ENCODE results near the gene ARL9.

Gene ARL9

DNA sequence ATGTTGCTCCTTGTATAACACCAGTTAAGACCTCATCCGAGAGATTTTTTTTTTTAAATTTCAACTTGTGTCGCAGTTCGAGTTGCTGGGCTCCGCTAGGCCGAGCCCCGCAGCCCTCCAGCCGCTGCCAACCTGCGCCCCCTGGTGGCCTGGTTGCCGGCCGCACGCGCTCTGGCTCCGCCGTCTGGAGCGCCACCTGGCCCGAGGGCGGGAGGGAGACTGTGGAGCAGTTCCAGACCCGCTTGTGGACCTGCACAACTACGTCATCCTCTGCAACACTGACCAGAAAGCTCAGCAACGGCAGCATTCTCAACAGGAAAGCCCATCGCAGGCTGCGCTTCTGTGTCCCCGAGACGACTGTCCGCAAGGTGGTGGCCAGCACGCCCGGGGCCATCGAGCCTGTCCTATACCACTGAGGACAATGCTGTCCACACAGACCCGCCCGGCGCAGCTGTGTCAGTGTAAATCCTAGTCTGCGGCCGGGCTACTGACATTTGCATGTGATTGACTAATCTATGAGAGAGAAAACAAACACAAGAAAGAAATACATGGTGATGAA, 39.1 kb downstream of the ARL9 start:
- TF ChIP-seq CTCF (conservative IDR thresholded peaks at IDR 0.05; ENCODE audit: low read depth), result peak; percentile 99
- ChIA-PET POLR2A (ENCODE audit: low non-redundant PET) (no interaction called here), CTCF (interaction anchor here (0.5 to 2.1 kb wide), 13 partner anchors 9 to 469 kb away, joined by 3 to 7 read pairs (median 4); a partner anchor contains a TSS)
- H3K27ac ChIP-seq, result peak overlapping the region; percentile 52
- peak; percentile 78 for DNase-seq (ENCODE audit: low spot score)

GRCh38 chr4:56550642-56551041, 45.1 kb downstream of the ARL9 start:
- no peak overlapping the region for H3K27ac ChIP-seq
- ChIA-PET CTCF (interaction anchor here (0.6 kb wide), 1 partner anchor 445 kb away, joined by 3 read pairs; no protein-coding TSS in a partner anchor), POLR2A (ENCODE audit: low non-redundant PET) (interaction anchor here (0.5 kb wide), 1 partner anchor 13 kb away, joined by 3 read pairs; no protein-coding TSS in a partner anchor)
- no peak for TF ChIP-seq CTCF (conservative IDR thresholded peaks at IDR 0.05; ENCODE audit: low read depth)
- DNase-seq (ENCODE audit: low spot score), result no peak

GRCh38 chr4:56551516-56551915, 45.9 kb downstream of the ARL9 start:
- no peak for DNase-seq (ENCODE audit: low spot score)
- no peak for TF ChIP-seq CTCF (conservative IDR thresholded peaks at IDR 0.05; ENCODE audit: low read depth)
- H3K27ac ChIP-seq, result no peak overlapping the region
- CTCF ChIA-PET, result interaction anchor here (0.6 kb wide), 1 partner anchor 326 kb away, joined by 5 read pairs; no protein-coding TSS in a partner anchor
- POLR2A ChIA-PET (ENCODE audit: low non-redundant PET), result no interaction called here

- ChIA-PET POLR2A (ENCODE audit: low non-redundant PET) (no interaction called here), CTCF (interaction anchor here (0.6 to 0.7 kb wide), 5 partner anchors 33 to 347 kb away, joined by 3 to 6 read pairs (median 4); no protein-coding TSS in a partner anchor)
- H3K27ac ChIP-seq, result no peak overlapping the region
- no peak for DNase-seq (ENCODE audit: low spot score)
- TF ChIP-seq CTCF (conservative IDR thresholded peaks at IDR 0.05; ENCODE audit: low read depth), result no peak
Measured at GRCh38 chr4:56552273-56552672, 46.7 kb downstream of the ARL9 start.

DNA sequence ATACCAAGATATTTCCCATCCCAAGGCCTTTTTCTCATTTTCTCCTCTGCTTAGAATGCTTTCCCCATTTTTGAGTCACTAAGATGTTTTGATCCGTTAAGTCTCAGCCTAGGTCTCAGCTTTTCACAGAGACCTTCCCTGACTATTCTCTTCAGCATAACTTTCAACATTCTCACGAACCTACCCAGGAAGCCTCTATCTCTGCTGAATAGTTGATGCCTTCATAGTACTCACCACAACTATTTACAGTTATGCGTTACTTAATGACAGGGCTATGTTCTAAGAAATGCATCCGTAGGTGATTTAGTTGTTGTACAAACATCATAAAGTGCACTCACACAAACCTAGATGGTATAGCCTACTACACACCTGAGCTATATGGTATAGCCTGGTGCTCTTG, 64.5 kb downstream of the ARL9 start:
- ChIA-PET POLR2A (ENCODE audit: low non-redundant PET) (no interaction called here), CTCF (interaction anchor here (1.0 to 1.3 kb wide), 2 partner anchors 8 to 16 kb away, joined by 3 to 4 read pairs; no protein-coding TSS in a partner anchor)
- DNase-seq (ENCODE audit: low spot score), result no peak
- H3K27ac ChIP-seq, result no peak overlapping the region
- TF ChIP-seq CTCF (conservative IDR thresholded peaks at IDR 0.05; ENCODE audit: low read depth), result no peak

Data from RWPE1 (cell line).